B cell (primary cell): ENCODE data around the gene ATP2A1. TPM values are rescaled to one million over a fixed set of nuclear protein-coding genes. Genes with fewer than 3 reads are reported as not detected.

ENCODE experiments used
- ATAC-seq: fragments of 200-7000 bp; cut with Tn5 transposase; one replicate; pipeline ENCODE4 v1.10.0; 2021; ENCODE audit warnings: low read depth, mild to moderate bottlenecking, moderate number of reproducible peaks, moderate library complexity
- CTCF ChIA-PET: fragments of 350-600 bp; sonication (Branson Sonifier 250); formaldehyde crosslinking; loops from one replicate; lab custom pipeline; 2021; ENCODE audit warnings: antibody characterized with exemption, inconsistent platforms; lab: Charles Lee
- POLR2A ChIA-PET: fragments of 350-600 bp; sonication (Branson Sonifier 250); formaldehyde crosslinking; loops from one replicate; lab custom pipeline; 2021; ENCODE audit warnings: antibody characterized with exemption; lab: Charles Lee
- DNase-seq: peaks from one replicate; pipeline ENCODE4 v3.0.0; 2013
- H2AFZ ChIP-seq: 2 replicates; pipeline ENCODE4 v1.6.1; 2012; ENCODE audit warnings: mild to moderate bottlenecking, low read depth, low read length; ENCODE audit not compliant: insufficient read depth, poor library complexity, severe bottlenecking
- H3K27ac ChIP-seq, 2 donors: 1 replicate in 1 of 2; 2 replicates in 1 of 2; pipeline ENCODE4 v1.5.1; 2012 to 2013; ENCODE audit warnings: low read length in 2 of 2, mild to moderate bottlenecking in 2 of 2, moderate library complexity in 1 of 2
- H3K27me3 ChIP-seq, 4 experiments: fragments of 200-600 bp in 1 of 4; sonication (generic) in 1 of 4; replicated peaks in 1 of 4; 1 replicate in 2 of 4; 2 replicates in 2 of 4; pipeline versions ENCODE4 v1.6.1 to v1.7.0; 2013 to 2016; ENCODE audit warnings: low read length in 3 of 4, mild to moderate bottlenecking in 2 of 4, mixed read lengths in 1 of 4, moderate library complexity in 1 of 4; ENCODE audit not compliant: insufficient read depth in 4 of 4, control insufficient read depth in 3 of 4; ENCODE audit errors: control extremely low read depth in 1 of 4
- H3K36me3 ChIP-seq, 2 experiments: replicated peaks in 1 of 2; 1 replicate in 1 of 2; 2 replicates in 1 of 2; pipeline versions ENCODE4 v1.6.1 to v1.7.1; 2013; ENCODE audit warnings: low read length in 1 of 2; ENCODE audit not compliant: insufficient read depth in 2 of 2, control insufficient read depth in 1 of 2; ENCODE audit errors: control extremely low read depth in 1 of 2, extremely low read depth in 1 of 2
- H3K4me1 ChIP-seq, 2 donors: fragments of 200-600 bp in 1 of 2; sonication (generic) in 1 of 2; 1 replicate in 1 of 2; 2 replicates in 1 of 2; pipeline versions ENCODE4 v1.5.1 to v1.6.1; 2013 to 2017; ENCODE audit warnings: low read length in 2 of 2; ENCODE audit not compliant: control insufficient read depth in 2 of 2, insufficient read depth in 2 of 2
- H3K4me2 ChIP-seq: replicated peaks from 2 replicates; pipeline ENCODE3; 2012; ENCODE audit warnings: mild to moderate bottlenecking, low read depth, low read length; ENCODE audit not compliant: poor library complexity, severe bottlenecking
- H3K4me3 ChIP-seq, 5 experiments: fragments of 200-600 bp in 1 of 5; sonication (generic) in 1 of 5; 1 replicate in 3 of 5; 2 replicates in 2 of 5; pipeline versions ENCODE4 v1.5.1 to v1.7.0; 2011 to 2016; ENCODE audit warnings: low read length in 4 of 5, mild to moderate bottlenecking in 4 of 5, low read depth in 2 of 5, control low read depth in 1 of 5, moderate library complexity in 1 of 5; ENCODE audit not compliant: insufficient read depth in 1 of 5; ENCODE audit errors: control extremely low read depth in 1 of 5, extremely low read depth in 1 of 5
- H3K79me2 ChIP-seq: fragments of 200-600 bp; sonication (generic); one replicate; pipeline ENCODE4 v1.6.0; 2016; ENCODE audit warnings: low read length; ENCODE audit not compliant: control insufficient read depth, insufficient read depth
- H3K9ac ChIP-seq: fragments of 200-600 bp; sonication (generic); 2 replicates; pipeline ENCODE4 v1.6.1; 2017; ENCODE audit warnings: mild to moderate bottlenecking, low read length, moderate library complexity
- H3K9me3 ChIP-seq, 3 donors: one replicate each; pipeline versions ENCODE4 v1.6.1 to v1.7.1; 2013; ENCODE audit warnings: low read length in 2 of 3; ENCODE audit not compliant: control insufficient read depth in 2 of 3, insufficient read depth in 1 of 3; ENCODE audit errors: control extremely low read depth in 1 of 3
- H4K20me1 ChIP-seq: 2 replicates; pipeline ENCODE4 v1.6.0; 2012; ENCODE audit warnings: mild to moderate bottlenecking, low read length; ENCODE audit not compliant: insufficient read depth, control insufficient read depth, poor library complexity, severe bottlenecking
- H3K27ac Mint-ChIP-seq: one replicate; pipeline ENCODE4 v1.8.0; 2021; ENCODE audit warnings: mixed read lengths
- H3K27me3 Mint-ChIP-seq: one replicate; pipeline ENCODE4 v1.8.0; 2021; ENCODE audit warnings: mixed read lengths
- H3K4me1 Mint-ChIP-seq: one replicate; pipeline ENCODE4 v1.8.0; 2021; ENCODE audit warnings: mixed read lengths
- H3K4me3 Mint-ChIP-seq: one replicate; pipeline ENCODE4 v1.8.0; 2021; ENCODE audit warnings: mixed read lengths
- H3K9me3 Mint-ChIP-seq: one replicate; pipeline ENCODE4 v1.8.0; 2022; ENCODE audit warnings: mixed read lengths; ENCODE audit not compliant: insufficient read depth
- EZH2 ChIP-seq: IDR thresholded peaks from 2 replicates; pipeline ENCODE4 v1.6.1; 2012; ENCODE audit warnings: borderline replicate concordance, low read depth, mild to moderate bottlenecking, moderate library complexity, low read length; ENCODE audit not compliant: insufficient read depth, poor library complexity, severe bottlenecking
- WGBS: methylation state at CpG from one replicate; pipeline ENCODE4 v1.1.5; 2013; ENCODE audit warnings: missing lambda C conversion rate; ENCODE audit not compliant: insufficient coverage; 5-methylcytosine and 5-hydroxymethylcytosine counted together
- intact Hi-C: fragments of 100-400 bp; cut with micrococcal nuclease; formaldehyde crosslinking; loops from one replicate; pipeline ENCODE4 v1.10.0; 2022
- polyA plus RNA-seq: library from polyadenylated mRNA; depleted of rRNA; stranded (reverse); fragments of >200 nt; gene quantifications from 2 replicates; pipeline ENCODE4 v1.2.3, GENCODE V29; 2012
- total RNA-seq, 2 donors: library from RNA; stranded (reverse); fragments of 120-200 nt in 1 of 2; gene quantifications; 1 replicate in 1 of 2; 2 replicates in 1 of 2; pipeline versions ENCODE4 v1.2.3 to v1.2.4, GENCODE V29; 2013 to 2022
- TF ChIP-seq, protein P1 (sequence below): fragments of 200-600 bp; IDR thresholded peaks from one replicate; pipeline ENCODE4 v1.8.0; 2022; ENCODE audit warnings: antibody characterized with exemption, mild to moderate bottlenecking

ATP2A1 gene
- total and polyA plus RNA-seq, 2 donors (not counting 1 experiment from before 2014, with no cell fraction given): 0.31 to 0.84 TPM

DNA sequence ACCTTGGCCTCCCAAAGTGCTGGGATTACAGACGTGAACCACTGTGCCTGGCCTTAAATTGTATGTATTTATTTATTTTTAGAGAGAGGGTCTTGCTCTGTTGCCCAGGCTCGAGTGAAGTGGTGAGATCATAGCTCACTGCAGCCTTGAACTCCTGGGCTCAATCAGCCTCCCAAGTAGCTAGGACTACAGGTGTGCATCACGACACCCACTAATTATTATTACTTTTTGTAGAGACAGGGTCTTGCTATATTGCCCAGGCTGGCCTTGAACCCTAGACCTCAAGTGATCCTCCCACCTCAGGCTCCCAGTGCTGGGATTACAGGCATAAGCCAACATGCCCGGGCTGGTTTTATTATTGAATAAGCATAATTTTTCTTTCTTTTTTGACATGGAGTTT is 68.4 kb downstream of the ATP2A1 start:
- no peaks in the 10 kb centered on the region for H3K9me3 ChIP-seq
- no peaks in the 10 kb centered on the region for H3K27me3 Mint-ChIP-seq
- no peak overlapping the region for H3K4me3 Mint-ChIP-seq

More for the DNA sequence above, 68.4 kb downstream of the ATP2A1 start:
- WGBS: 83% methylated on average over 1 of the region's 4 CpGs
- Histone ChIP-seq H3K9ac (no peak overlapping the region), H3K27ac (no peak overlapping the region), H4K20me1 (peaks cover 7% of the 10 kb centered on the region), H3K36me3 (no peaks in the 10 kb centered on the region), H3K4me2 (no peak overlapping the region), H3K27me3 (no peaks in the 10 kb centered on the region), H3K79me2 (peaks cover 27% of the 10 kb centered on the region), H3K4me3 (no peak overlapping the region), H2AFZ (no peak overlapping the region), H3K4me1 (peaks cover 12 to 19% of the 10 kb centered on the region in 2 donors)
- CTCF ChIA-PET: interaction anchor here (0.7 to 7.0 kb wide), 6 partner anchors 23 to 719 kb away, joined by 3 to 70 read pairs (median 8); partner anchors contain the start of genes SH2B1 and TUFM
- no peak overlapping the region for H3K27ac Mint-ChIP-seq
- H3K9me3 Mint-ChIP-seq: no peaks in the 10 kb centered on the region
- no peak for DNase-seq
- TF ChIP-seq, protein P1, sequence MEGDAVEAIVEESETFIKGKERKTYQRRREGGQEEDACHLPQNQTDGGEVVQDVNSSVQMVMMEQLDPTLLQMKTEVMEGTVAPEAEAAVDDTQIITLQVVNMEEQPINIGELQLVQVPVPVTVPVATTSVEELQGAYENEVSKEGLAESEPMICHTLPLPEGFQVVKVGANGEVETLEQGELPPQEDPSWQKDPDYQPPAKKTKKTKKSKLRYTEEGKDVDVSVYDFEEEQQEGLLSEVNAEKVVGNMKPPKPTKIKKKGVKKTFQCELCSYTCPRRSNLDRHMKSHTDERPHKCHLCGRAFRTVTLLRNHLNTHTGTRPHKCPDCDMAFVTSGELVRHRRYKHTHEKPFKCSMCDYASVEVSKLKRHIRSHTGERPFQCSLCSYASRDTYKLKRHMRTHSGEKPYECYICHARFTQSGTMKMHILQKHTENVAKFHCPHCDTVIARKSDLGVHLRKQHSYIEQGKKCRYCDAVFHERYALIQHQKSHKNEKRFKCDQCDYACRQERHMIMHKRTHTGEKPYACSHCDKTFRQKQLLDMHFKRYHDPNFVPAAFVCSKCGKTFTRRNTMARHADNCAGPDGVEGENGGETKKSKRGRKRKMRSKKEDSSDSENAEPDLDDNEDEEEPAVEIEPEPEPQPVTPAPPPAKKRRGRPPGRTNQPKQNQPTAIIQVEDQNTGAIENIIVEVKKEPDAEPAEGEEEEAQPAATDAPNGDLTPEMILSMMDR: no peak
- TF ChIP-seq EZH2: no peak
- POLR2A ChIA-PET: interaction anchor here (1.0 kb wide), 1 partner anchor 14 kb away, joined by 3 read pairs; no protein-coding TSS in a partner anchor
- H3K4me1 Mint-ChIP-seq: peaks cover 24% of the 10 kb centered on the region
- no peak for ATAC-seq
- intact Hi-C loops: no loop called here
